ENCODE measurements around the gene PUM2.

The PUM2 gene

GRCh38 chr2:20200697-20201555 is 149.7 kb downstream of the PUM2 start:
- DNase-seq (ENCODE audit: low spot score) = no peak

GRCh38 chr2:20199633-20200270 is 150.9 kb downstream of the PUM2 start:
- DNase-seq (ENCODE audit: low spot score) = no peak

GRCh38 chr2:20198796-20199632 is 151.6 kb downstream of the PUM2 start:
- DNase-seq (ENCODE audit: low spot score) = no peak
